ENCODE measurements around the gene FAM167B.

The FAM167B gene

DNA sequence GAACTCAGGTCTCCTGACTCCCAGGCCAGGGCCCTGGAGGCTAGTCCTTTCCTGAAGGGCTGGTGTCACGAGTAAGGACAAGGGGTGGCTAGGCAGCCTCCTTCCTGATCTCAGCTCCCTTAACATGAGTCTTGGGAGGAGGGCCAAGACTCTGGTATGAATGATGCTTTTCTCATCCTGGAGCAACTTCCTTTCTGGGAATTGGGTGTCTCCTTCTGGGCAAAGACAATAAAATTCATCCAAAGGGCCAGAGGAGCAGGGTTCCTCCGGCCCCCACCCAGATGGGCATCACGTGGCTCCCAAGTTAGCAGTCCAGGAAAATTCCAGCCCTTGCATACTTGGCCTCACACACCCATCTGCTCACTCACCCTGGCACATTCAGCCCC, at the start of gene FAM167B:
TSS of gene FAM167B (plus strand) at position 335 of the 386 bp plus-strand sequence. CDS start 200 bp downstream, outside the sequence.
- no peak for DNase-seq (ENCODE audit: low spot score)

GRCh38 chr1:32197837-32198236, 49.2 kb upstream of the FAM167B start:
- DNase-seq (ENCODE audit: low spot score) = no peak

DNA sequence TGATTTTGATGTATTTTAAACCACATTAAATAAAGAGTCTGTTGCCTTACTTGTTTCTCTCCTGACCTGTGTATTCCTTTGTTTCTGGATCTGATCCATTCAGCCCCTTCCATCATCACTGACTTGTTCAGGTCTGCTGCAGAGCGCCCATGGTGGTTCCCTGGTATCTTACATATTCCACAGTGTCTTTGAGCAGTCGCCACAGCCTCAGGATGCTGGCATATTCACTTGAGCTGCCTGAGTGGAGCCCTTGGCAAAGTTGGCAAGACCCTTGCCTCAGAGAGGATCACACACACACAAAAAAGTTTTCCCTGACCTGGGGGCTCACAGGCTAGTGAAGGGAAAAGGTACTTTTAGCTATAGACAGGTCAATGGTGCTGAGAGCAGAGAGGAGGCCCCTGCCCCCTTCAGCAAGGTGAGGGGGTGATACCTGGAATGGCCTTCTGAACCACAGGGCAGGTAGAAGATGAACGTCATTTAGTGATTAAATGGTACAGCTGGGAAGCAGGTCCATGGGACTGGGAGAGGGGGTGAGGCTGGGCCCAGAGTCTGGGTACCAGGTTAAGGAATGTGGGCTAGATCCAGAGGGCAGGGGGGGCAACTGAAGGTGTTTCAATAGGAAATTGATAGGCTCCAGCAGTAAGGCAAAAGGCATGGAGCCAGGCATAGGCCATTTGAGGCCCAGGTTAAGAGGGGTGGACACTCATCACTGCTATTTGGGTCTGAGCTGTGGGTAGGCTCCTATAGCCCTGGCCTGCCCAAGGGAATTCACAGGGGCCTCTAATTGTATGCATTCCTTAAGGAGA, 48.6 kb upstream of the FAM167B start:
- no peak for DNase-seq (ENCODE audit: low spot score)

GRCh38 chr1:32199043-32199716, 47.8 kb upstream of the FAM167B start:
- no peak for DNase-seq (ENCODE audit: low spot score)

DNA sequence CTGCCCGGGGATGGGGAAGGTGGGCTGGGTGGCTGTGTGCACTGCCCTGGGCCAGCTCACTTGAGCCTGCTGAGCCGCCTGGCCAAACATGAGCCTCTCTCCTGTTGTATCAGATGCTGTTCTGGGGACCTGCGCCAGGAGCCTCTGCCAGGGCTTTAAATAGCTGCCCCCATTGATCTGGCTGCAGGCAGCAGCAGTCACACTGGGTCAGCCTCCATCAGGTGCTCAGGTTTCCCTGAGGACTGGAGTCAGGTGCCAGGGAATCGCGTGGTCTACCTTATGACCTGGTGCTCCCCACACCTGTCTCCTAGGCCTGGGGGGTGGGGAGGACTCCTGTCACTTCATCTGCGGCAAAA, 47.3 kb upstream of the FAM167B start:
- DNase-seq (ENCODE audit: low spot score) = peak; percentile 49

DNA sequence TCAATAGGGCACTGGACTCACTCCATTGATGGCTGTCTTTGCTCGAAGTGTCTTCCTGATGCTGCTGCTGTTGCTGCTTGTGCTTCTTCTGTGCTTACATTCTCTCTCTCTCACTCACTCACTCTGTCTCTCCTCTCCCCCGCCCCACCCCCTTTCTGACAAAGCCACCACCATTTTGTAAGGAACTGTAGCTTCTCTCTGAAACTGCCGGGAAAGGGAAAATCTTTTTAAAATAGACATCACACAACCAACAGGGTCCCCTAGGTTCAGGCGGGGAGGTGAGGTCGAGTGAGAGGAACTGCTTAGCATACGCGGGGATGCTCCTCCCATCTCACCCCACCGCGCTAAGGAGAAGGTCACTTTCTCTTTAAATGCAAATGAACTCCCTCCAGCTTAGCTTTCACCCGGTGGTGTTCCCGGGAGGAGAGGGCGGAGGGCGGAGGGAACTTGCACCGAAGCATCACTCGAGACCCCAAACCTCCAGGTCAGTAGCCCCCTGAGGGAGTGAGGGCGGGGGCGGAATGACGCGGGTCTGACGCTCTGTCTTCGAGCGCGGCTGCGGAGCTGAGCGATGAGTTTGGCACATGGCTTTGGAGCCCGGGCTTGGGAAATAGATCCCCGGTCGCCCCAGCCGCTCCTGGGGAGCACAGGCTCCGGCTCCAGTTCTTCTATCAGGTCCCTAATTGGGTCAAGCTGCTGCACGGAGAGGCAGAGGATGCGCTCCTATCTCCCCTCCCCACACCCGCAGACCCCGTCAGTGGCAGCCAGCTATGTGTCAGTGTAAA, 46.6 kb upstream of the FAM167B start, which contains the start of gene CCDC28B:
TSS of gene CCDC28B (plus strand) at position 370 of the 785 bp plus-strand sequence. CDS start 1,341 bp downstream, outside the sequence.
- DNase-seq (ENCODE audit: low spot score) = peak; percentile 76

DNA sequence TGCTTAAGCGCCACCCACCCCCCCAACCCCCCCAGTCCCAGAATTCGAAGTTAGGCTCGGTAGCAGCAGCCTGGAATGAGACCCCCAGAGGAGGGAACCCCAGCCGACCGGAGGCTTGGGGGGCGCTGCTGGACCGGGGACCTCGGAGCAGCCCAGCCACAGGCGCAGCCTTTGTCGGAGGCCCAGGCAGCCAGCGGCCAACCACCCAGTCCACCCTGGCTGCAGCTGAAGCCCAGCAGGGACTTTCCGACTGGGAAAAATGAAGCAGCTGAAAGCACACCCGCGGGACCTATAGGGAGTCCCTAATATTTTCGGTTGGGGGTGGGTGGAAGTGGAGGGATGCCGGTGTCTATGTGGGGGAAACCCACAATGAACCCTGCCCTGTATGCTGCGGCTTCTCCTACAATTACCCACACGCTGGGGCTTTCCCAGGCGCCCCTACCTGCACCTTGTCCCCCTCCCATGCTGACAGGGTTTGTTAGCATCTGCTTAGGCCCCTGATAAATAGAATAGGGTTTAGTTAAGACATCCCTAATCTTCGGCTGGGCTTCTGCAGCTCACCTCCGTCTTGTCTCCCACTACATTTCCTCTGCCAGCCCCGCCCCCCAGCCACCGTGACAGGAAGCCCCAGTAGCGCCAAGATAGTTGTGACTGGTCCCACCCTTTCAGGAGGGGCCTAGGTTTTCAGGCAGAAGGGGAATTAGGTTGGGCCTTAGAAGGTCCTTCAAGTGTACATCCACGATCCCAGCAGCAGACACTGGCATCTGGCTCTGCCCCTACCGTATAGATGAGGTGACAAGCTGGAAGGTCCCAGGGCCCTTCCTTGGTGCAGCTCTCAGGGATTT, 45.8 kb upstream of the FAM167B start:
- DNase-seq (ENCODE audit: low spot score) = peak; percentile 54

DNA sequence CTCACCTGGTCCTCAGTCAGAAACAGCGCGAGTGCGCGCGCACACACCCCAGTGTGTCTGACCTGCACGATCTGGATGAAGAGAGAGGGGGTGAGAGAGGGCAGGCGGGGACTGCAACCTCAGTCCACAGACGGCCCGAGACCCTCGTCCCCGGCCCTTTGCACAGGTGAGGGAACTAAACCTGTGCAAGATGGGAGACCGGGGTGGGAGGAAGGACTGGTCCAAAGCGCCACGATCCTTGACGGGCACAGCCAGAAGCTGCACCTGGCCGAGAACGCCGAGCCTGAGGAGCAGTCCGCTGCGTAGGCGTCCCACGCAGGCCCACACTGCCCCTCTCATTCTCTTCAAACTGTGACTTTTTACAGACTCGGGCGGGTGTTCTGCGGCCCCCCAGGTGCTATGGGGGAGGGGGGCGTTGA, 42.1 kb upstream of the FAM167B start:
- no peak for DNase-seq (ENCODE audit: low spot score)

- DNase-seq (ENCODE audit: low spot score) = peak; percentile 93
Observed at GRCh38 chr1:32205401-32206370, 41.3 kb upstream of the FAM167B start, which contains the start of gene IQCC. IQCC (plus strand) TSS chr1:32205671; CDS start chr1:32205682, 11 bp downstream.

- DNase-seq (ENCODE audit: low spot score) = no peak
Observed at GRCh38 chr1:32208469-32208868, 38.6 kb upstream of the FAM167B start.

- peak; percentile 36 for DNase-seq (ENCODE audit: low spot score)
Observed at GRCh38 chr1:32208891-32209328, 38.1 kb upstream of the FAM167B start, which contains the start of gene DCDC2B. DCDC2B (plus strand) TSS chr1:32209089; CDS start chr1:32209094, 5 bp downstream.

GRCh38 chr1:32215629-32216480, 31.2 kb upstream of the FAM167B start:
- peak; percentile 73 for DNase-seq (ENCODE audit: low spot score)

- DNase-seq (ENCODE audit: low spot score) = no peak
Observed at GRCh38 chr1:32216566-32216965, 30.5 kb upstream of the FAM167B start.

DNA sequence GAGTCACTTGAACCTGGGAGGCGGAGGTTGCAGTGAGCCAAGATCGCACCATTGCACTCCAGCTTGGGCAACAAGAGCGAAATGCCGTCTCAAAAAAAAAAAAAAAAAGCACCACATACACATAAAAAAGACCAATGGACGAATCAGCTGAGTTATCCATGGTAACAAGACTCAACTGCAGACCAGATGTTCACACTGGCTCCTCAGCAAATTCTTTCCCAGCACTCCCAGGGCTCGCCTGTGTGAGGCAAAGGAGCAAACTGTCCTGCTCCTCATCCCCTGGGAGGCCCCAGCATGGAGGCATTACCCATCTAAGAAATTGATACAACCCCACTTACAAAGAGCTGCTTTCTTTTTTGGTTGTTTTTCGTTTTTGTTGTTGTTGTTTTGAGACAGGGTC, 28.0 kb upstream of the FAM167B start:
- no peak for DNase-seq (ENCODE audit: low spot score)

DNA sequence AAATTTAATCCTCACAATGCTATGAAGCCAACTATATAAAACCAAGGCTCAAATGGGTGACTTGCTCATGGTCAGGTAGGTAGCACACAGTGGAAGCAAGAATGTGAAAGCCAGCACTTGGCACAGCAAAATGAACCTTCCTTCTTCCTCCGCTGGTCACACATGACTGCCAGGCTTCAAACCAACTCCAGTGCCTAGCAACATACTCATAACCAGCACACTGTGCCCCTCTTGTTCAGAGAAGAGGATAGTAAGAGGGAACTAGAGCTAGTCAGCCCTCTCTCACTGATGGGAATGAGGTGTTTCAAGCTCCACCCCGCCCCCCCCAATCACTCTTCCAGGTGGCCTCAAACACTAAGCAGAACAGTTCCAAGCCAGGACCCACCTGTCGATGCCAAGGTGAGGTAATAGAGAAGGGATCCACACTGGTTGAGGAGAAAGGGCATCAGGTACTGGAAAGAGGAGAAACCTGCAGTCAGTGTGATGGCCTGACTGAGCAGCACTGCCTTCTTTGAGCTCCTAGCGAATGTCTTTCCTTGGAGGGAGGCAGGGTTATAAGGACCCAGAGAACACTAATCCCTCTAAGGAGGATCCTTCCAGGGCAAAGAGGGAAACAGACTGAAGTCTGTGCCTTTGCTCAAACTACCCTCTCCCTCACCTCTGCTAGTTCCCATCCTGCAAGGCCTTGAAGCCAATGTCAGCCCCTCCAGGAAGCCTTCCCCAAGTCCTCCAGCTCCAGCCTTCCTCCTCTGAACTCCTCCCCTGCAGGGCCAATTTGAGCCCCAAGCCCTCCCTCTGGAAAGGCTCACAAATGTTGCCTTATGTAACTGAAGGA, 26.1 kb upstream of the FAM167B start:
- DNase-seq (ENCODE audit: low spot score) = no peak

- DNase-seq (ENCODE audit: low spot score) = no peak
Observed at GRCh38 chr1:32221581-32221979, 25.4 kb upstream of the FAM167B start.

DNA sequence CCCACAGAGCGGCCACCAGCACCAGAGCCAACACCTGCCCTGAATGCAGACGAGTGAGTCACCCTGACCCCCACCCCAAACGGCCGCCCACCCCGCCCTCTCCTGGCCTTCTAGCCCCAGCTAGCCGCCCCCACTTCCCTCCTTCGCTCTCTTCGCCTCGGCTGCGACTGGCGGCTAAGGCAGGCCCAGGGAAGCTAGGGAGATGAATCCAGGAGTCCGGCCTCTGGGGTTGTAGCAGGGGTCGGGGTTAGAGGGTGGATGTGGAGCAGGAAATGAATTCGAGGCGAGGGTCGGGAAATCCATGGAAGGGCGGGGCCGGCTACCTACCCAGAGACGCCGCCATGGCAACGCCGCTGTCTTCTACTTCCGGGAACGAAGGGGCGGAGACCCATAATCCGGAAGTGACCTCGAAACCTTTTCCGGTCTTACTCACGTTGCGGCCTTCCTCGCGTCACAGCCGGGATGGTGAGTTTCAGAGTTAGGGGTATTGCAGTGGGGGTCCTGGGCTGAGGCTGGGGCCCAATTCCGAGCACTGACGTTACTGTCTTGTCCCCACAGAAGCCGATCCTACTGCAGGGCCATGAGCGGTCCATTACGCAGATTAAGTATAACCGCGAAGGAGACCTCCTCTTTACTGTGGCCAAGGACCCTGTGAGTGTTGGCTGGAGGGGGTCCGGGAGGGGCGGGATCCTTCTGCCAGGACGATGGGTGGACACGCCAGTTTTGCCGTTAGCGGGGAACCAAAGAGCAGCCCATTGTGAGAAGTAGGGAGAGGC, 24.9 kb upstream of the FAM167B start, which contains the start of the genes EIF3I and TMEM234:
TSS of gene EIF3I (plus strand) at position 428 of the 776 bp plus-strand sequence. CDS start at position 463, 35 bp downstream.
TSS of gene TMEM234 (minus strand) at position 374 of the 776 bp plus-strand sequence. CDS start at position 343, 31 bp downstream.
- DNase-seq (ENCODE audit: low spot score) = peak; percentile 97

All from Ammon's horn (tissue), 1 donor.